Neural crest cell (in vitro differentiated cells): Measurements from ENCODE around the gene RIOK3. TPM values are rescaled to one million over a fixed set of nuclear protein-coding genes. Genes with fewer than 3 reads are reported as not detected.

ENCODE experiments used
- DNase-seq: peaks from one replicate; pipeline ENCODE4 v3.0.0; 2021; ENCODE audit warnings: low read depth, mixed read lengths, low spot score
- H3K27ac Mint-ChIP-seq: one replicate; pipeline ENCODE4 v1.8.0; 2021; ENCODE audit warnings: mild to moderate bottlenecking, mixed read lengths; ENCODE audit not compliant: unreplicated experiment
- H3K27me3 Mint-ChIP-seq: 2 replicates; pipeline ENCODE4 v1.8.0; 2021; ENCODE audit warnings: low read depth, mild to moderate bottlenecking, mixed read lengths
- H3K36me3 Mint-ChIP-seq: 2 replicates; pipeline ENCODE4 v1.8.0; 2021; ENCODE audit warnings: low read depth, mild to moderate bottlenecking, mixed read lengths
- H3K4me1 Mint-ChIP-seq: 2 replicates; pipeline ENCODE4 v1.8.0; 2021; ENCODE audit warnings: mixed read lengths
- H3K4me3 Mint-ChIP-seq: one replicate; pipeline ENCODE4 v1.8.0; 2021; ENCODE audit warnings: mild to moderate bottlenecking, mixed read lengths
- H3K9me3 Mint-ChIP-seq: 2 replicates; pipeline ENCODE4 v1.8.0; 2021; ENCODE audit warnings: mixed read lengths
- total RNA-seq: library from RNA; stranded (reverse); gene quantifications from 2 replicates; pipeline ENCODE4 v1.2.1, GENCODE V29; 2021
- TF ChIP-seq, protein P1 (sequence below): fragments of 200-600 bp; sonication (generic); conservative IDR thresholded peaks from 2 replicates; pipeline ENCODE4 v1.5.0; 2021; ENCODE audit warnings: antibody characterized with exemption, mild to moderate bottlenecking

Gene RIOK3
- total RNA-seq, 1 donor from 2014 or later = 39.4 TPM

DNA sequence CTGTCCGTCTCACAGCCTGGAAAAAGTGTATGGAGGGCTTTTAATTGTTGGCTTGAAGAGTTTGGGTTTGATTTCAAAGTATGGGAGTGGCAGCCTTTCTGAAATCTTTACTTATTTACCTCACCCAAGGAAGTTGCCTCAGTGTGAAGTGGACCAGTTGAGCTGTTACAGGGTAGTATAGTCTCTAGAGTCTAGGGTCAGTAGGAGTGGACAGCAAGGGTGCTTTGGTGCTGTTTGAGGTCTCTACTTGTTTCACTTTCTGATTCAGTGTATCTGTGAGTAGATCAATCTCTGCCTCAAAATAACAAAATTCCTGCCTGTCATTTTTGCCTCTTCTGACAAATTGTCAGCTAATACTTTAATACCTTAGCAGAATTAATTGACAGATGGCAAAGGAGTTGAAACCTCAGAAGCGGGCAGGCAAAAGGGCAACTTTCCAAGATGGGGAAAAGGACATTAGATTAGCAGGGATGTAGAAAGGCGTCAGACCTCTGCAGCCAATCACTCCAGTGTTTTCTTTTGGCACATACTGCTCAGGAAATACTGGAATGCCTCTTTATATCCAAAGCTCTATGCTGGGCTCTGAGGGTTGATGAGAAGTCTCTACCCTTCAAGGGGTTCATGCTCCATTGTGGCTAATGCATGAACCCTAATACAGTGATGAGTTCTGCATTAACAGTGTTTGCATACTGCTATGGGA, 5.9 kb downstream of the RIOK3 start:
- DNase-seq = no peak
- TF ChIP-seq, protein P1, sequence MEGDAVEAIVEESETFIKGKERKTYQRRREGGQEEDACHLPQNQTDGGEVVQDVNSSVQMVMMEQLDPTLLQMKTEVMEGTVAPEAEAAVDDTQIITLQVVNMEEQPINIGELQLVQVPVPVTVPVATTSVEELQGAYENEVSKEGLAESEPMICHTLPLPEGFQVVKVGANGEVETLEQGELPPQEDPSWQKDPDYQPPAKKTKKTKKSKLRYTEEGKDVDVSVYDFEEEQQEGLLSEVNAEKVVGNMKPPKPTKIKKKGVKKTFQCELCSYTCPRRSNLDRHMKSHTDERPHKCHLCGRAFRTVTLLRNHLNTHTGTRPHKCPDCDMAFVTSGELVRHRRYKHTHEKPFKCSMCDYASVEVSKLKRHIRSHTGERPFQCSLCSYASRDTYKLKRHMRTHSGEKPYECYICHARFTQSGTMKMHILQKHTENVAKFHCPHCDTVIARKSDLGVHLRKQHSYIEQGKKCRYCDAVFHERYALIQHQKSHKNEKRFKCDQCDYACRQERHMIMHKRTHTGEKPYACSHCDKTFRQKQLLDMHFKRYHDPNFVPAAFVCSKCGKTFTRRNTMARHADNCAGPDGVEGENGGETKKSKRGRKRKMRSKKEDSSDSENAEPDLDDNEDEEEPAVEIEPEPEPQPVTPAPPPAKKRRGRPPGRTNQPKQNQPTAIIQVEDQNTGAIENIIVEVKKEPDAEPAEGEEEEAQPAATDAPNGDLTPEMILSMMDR = no peak
- Mint-ChIP-seq H3K27ac (no peak overlapping the region), H3K36me3 (no peaks in the 10 kb centered on the region), H3K27me3 (no peaks in the 10 kb centered on the region), H3K4me1 (peaks cover 14% of the 10 kb centered on the region), H3K4me3 (no peak overlapping the region), H3K9me3 (no peaks in the 10 kb centered on the region)

DNA sequence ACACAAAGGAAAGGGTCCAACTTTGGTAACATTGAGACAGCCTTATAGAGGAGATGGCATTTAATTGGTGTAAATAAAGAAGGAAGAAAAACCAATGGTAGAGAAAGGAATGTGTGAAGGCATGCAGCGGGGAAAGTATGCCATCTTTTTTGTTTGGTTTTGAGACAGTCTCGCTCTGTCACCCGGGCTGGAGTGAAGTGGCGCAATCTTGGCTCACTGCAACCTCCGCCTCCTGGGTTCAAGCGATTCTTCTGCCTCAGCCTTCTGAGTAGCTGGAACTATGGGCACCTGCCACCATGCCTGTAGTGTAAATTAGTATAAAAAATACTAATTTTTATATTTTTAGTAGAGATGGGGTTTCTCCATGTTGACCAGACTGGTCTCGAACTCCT, 6.4 kb downstream of the RIOK3 start:
- Mint-ChIP-seq H3K27me3 (no peaks in the 10 kb centered on the region), H3K27ac (no peak overlapping the region), H3K4me3 (no peak overlapping the region), H3K4me1 (peaks cover 8% of the 10 kb centered on the region), H3K9me3 (no peaks in the 10 kb centered on the region), H3K36me3 (no peaks in the 10 kb centered on the region)
- DNase-seq = no peak
- TF ChIP-seq, protein P1 = no peak

DNA sequence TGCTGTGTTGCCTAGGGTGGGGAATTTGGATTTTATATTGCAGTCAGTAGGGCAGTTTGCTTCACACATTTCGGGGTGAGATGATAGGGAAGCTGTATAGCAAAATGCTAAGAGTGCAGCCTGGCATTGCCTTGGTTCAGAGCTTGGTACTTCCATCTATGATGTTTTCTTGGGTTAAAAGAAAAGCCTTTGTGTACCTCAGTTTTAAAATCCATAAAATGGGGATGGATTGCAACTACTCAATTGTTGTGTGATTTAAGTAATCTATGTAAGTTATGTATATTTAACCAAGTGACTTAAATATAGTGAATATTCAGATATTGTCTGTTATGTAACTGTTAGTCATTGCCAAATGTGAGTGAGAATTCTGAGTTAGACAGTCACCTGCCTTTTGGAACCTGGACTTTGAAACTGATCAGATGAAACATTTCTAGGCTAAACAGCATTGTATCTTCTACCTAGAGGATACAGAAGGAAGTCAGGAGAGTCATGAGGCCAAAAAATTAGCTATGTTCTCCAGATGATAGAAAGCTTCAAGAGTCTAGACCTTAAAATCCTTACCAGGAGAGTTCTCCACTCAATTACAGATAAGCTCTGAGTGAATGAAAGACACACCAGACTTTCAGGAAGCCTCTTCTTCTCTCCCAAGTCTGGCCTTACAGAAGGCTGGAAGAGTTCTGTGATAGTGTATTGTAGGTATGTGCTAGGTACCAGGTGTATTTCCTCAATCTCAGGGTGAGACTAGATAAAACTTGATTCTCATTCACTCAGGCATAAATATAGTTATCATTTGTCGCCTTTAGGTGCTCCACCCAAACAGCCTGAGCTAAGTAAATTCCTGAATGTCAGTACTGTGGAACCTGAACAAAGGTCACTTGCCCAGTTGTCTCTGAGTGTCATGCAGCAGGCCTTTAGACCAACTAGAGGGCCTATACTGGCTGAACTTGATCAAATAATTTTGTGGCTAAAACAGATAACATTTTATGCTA, 7.5 kb downstream of the RIOK3 start:
- no peak for DNase-seq
- H3K4me3 Mint-ChIP-seq = no peak overlapping the region
- peaks cover 5% of the 10 kb centered on the region for H3K4me1 Mint-ChIP-seq
- no peaks in the 10 kb centered on the region for H3K27me3 Mint-ChIP-seq
- TF ChIP-seq, protein P1 = no peak
- no peaks in the 10 kb centered on the region for H3K9me3 Mint-ChIP-seq
- no peaks in the 10 kb centered on the region for H3K36me3 Mint-ChIP-seq
- no peak overlapping the region for H3K27ac Mint-ChIP-seq

DNA sequence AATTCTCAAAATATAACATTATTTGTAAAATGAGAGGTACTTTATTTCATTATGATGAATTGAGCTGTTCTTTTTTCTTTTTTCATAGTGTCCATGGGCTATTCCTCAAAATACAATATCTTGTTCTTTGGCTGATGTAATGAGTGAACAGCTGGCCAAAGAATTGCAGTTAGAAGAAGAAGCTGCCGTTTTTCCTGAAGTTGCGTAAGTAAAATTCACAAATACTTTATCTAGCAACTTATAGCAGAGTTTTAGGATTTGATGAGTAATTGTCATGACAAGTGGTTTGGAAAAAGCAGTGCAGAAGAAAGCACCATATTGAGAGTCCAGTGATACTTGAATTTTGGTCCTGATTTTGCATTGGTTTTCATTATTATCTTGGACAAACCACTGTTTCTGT, 9.8 kb downstream of the RIOK3 start:
- no peaks in the 10 kb centered on the region for H3K27me3 Mint-ChIP-seq
- H3K9me3 Mint-ChIP-seq = no peaks in the 10 kb centered on the region
- no peak overlapping the region for H3K27ac Mint-ChIP-seq
- H3K4me3 Mint-ChIP-seq = no peak overlapping the region
- H3K4me1 Mint-ChIP-seq = no peaks in the 10 kb centered on the region
- peaks cover 6% of the 10 kb centered on the region for H3K36me3 Mint-ChIP-seq
- no peak for DNase-seq
- TF ChIP-seq, protein P1 = no peak

DNA sequence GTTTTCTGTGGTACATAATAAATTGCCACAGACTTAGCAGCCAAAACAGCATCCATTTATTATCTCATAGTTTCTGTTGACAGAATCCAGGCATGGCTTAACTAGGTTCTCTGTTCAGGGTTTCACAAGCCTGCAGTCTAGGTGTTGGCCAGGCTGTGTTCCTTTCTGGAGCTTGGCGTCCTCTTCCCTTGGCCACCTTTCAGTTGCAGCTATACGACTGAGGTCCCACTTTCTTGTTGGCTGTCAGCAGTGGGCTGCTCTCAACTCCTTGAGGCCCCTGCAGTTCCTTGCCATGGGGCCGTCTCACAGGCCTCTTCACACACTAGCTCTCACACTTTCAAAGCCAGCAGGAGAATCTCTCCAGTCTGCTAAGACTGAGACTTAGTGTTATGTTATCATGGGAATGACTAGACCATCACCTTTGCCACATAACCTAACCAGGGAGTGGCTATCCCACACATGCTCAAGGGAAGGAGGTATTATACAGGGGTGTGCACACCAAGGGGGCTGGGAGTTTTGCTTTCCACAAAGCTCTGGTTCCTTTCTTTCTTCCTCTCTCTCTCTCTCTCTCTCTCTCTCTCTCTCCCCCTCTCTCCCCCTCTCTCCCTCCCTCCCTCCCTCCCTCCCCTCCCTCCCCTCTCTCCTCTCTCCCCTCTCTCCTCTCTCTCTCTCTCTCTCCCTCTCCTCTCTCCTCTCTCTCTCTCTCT, 15.8 kb downstream of the RIOK3 start:
- H3K4me3 Mint-ChIP-seq = no peak overlapping the region
- no peaks in the 10 kb centered on the region for H3K4me1 Mint-ChIP-seq
- DNase-seq = no peak
- TF ChIP-seq, protein P1 = no peak
- H3K27me3 Mint-ChIP-seq = no peaks in the 10 kb centered on the region
- H3K36me3 Mint-ChIP-seq = peaks cover 10% of the 10 kb centered on the region
- H3K27ac Mint-ChIP-seq = no peak overlapping the region
- H3K9me3 Mint-ChIP-seq = no peaks in the 10 kb centered on the region
